Measurements from ENCODE around the gene CFAP70. TPM values are rescaled to one million over a fixed set of nuclear protein-coding genes. Genes with fewer than 3 reads are reported as not detected.

The CFAP70 gene
- total RNA-seq, 1 experiment from 2014 or later = 2.9 TPM

DNA sequence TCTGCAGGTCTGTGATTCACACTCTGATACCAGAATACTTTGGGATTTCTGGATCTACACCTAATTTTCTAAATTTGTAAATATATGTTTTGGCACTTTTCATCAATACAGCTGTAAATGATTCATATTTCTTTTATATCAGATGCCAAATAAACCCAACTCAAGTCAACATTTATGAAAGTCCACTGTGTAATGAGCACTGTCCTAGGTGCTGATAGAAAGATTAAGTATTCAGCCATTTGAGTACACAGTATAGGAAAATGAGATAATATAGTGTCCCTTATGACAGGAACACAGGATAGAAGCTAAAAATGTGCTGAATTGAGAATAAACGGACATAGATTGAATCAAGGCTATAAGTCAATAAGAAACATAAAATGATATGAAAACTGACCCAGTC, 48.8 kb upstream of the CFAP70 start:
- ATAC-seq (no peak), DNase-seq (ENCODE audit: low read depth, low spot score) (no peak)
- Histone ChIP-seq H3K4me3 (replicated peaks in 1 of 2; ENCODE audit: low read depth in 1 of 2, low read length in 2 of 2) (no peak overlapping the region), H3K4me2 (ENCODE audit: low read length) (no peak overlapping the region), H3K79me2 (ENCODE audit: insufficient read depth, low read length) (peaks cover 97% of the 10 kb centered on the region), H2AFZ (ENCODE audit: low read depth, low read length, poor library complexity, severe bottlenecking) (no peak overlapping the region), H4K20me1 (ENCODE audit: insufficient read depth) (peaks cover 9% of the 10 kb centered on the region; the same call in 1 of the 2 replicates), H3K36me3 (ENCODE audit: control insufficient read depth in 1 of 2, insufficient read depth in 2 of 2, low read length in 2 of 2) (no peaks in the 10 kb centered on the region), H3K9ac (ENCODE audit: low read length) (no peak overlapping the region), H3K27ac (ENCODE audit: low read depth, low read length) (no peak overlapping the region), H3K27me3 (ENCODE audit: insufficient read depth, low read length) (no peaks in the 10 kb centered on the region), H3K9me3 (ENCODE audit: control insufficient read depth in 1 of 2, insufficient read depth in 1 of 2, low read depth in 1 of 2, low read length in 2 of 2) (no peaks in the 10 kb centered on the region), H3K4me1 (ENCODE audit: control insufficient read depth in 1 of 2, insufficient read depth in 2 of 2, low read length in 2 of 2) (peaks cover 5 to 18% of the 10 kb centered on the region in 2 experiments), H3K9me2 (ENCODE audit: insufficient read depth) (no peaks in the 10 kb centered on the region)
- ChIA-PET POLR2A (no interaction called here), CTCF (interaction anchor here (1.3 kb wide), 1 partner anchor 10 kb away, joined by 6 read pairs; no protein-coding TSS in a partner anchor), RAD21 (ENCODE audit: low non-redundant PET in 1 of 2, low total read pairs in 2 of 2, uncharacterized antibody in 2 of 2, unreplicated experiment in 2 of 2) (no interaction called here)
- BruUV-seq (replicated peaks) = no TSS peak
- TF ChIP-seq TCF7L2 (IDR thresholded peaks at IDR 0.05; ENCODE audit: borderline replicate concordance, extremely low read depth, insufficient read depth, insufficient read length) (no peak), EGR1 (IDR thresholded peaks at IDR 0.05; ENCODE audit: low read depth) (no peak), ELF1 (IDR thresholded peaks at IDR 0.05; ENCODE audit: borderline replicate concordance, low read depth) (no peak), EZH2 (IDR thresholded peaks at IDR 0.05) (no peak), ZFX (IDR thresholded peaks at IDR 0.05) (no peak), CBX3 (IDR thresholded peaks at IDR 0.05; ENCODE audit: low read depth) (no peak)
- TF ChIP-seq, protein P1, sequence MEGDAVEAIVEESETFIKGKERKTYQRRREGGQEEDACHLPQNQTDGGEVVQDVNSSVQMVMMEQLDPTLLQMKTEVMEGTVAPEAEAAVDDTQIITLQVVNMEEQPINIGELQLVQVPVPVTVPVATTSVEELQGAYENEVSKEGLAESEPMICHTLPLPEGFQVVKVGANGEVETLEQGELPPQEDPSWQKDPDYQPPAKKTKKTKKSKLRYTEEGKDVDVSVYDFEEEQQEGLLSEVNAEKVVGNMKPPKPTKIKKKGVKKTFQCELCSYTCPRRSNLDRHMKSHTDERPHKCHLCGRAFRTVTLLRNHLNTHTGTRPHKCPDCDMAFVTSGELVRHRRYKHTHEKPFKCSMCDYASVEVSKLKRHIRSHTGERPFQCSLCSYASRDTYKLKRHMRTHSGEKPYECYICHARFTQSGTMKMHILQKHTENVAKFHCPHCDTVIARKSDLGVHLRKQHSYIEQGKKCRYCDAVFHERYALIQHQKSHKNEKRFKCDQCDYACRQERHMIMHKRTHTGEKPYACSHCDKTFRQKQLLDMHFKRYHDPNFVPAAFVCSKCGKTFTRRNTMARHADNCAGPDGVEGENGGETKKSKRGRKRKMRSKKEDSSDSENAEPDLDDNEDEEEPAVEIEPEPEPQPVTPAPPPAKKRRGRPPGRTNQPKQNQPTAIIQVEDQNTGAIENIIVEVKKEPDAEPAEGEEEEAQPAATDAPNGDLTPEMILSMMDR (IDR thresholded peaks at IDR 0.05 in 2 of 3, conservative IDR thresholded peaks at IDR 0.05 in 1 of 3; ENCODE audit: borderline replicate concordance in 1 of 3, insufficient read depth in 1 of 3, low read depth in 2 of 3, low read length in 2 of 3) = no peak
- TF ChIP-seq, protein P2, sequence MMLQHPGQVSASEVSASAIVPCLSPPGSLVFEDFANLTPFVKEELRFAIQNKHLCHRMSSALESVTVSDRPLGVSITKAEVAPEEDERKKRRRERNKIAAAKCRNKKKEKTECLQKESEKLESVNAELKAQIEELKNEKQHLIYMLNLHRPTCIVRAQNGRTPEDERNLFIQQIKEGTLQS (IDR thresholded peaks at IDR 0.05) = no peak
- intact Hi-C loops (cut with micrococcal nuclease) = no loop called here

DNA sequence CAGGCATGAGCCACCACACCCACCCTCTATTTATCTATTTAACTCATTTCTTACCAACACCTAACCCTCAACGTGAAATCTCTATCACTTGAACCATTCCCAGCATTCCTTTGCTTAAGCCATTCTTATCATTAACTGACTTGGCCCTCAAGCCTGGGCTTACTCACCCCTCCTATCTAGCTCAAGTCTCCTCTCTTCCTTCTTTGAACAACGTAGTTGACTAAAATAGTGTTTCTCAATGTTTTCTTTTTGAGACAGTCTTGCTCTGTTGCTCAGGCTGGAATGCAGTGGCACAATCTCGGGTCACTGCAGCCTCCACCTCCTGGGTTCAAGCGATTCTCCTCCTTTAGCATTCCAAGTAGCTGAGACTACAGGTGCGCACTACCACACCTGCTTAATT, 48.2 kb upstream of the CFAP70 start:
- Histone ChIP-seq H3K4me3 (replicated peaks in 1 of 2; ENCODE audit: low read depth in 1 of 2, low read length in 2 of 2) (no peak overlapping the region), H3K36me3 (ENCODE audit: control insufficient read depth in 1 of 2, insufficient read depth in 2 of 2, low read length in 2 of 2) (no peaks in the 10 kb centered on the region), H2AFZ (ENCODE audit: low read depth, low read length, poor library complexity, severe bottlenecking) (no peak overlapping the region), H3K9me2 (ENCODE audit: insufficient read depth) (no peaks in the 10 kb centered on the region), H3K9me3 (ENCODE audit: control insufficient read depth in 1 of 2, insufficient read depth in 1 of 2, low read depth in 1 of 2, low read length in 2 of 2) (no peaks in the 10 kb centered on the region), H3K4me2 (ENCODE audit: low read length) (no peak overlapping the region), H3K9ac (ENCODE audit: low read length) (no peak overlapping the region), H3K79me2 (ENCODE audit: insufficient read depth, low read length) (peaks cover 97% of the 10 kb centered on the region), H3K27me3 (ENCODE audit: insufficient read depth, low read length) (no peaks in the 10 kb centered on the region), H4K20me1 (ENCODE audit: insufficient read depth) (peaks cover 9% of the 10 kb centered on the region; the same call in 1 of the 2 replicates), H3K4me1 (ENCODE audit: control insufficient read depth in 1 of 2, insufficient read depth in 2 of 2, low read length in 2 of 2) (peaks cover 5 to 16% of the 10 kb centered on the region in 2 experiments), H3K27ac (ENCODE audit: low read depth, low read length) (no peak overlapping the region)
- DNase-seq (ENCODE audit: low read depth, low spot score) = no peak
- intact Hi-C loops (cut with micrococcal nuclease) = no loop called here
- ChIA-PET CTCF (interaction anchor here (0.7 to 1.3 kb wide), 2 partner anchors 9 to 143 kb away, joined by 3 to 6 read pairs; no protein-coding TSS in a partner anchor), POLR2A (no interaction called here), RAD21 (ENCODE audit: low non-redundant PET in 1 of 2, low total read pairs in 2 of 2, uncharacterized antibody in 2 of 2, unreplicated experiment in 2 of 2) (no interaction called here)
- BruUV-seq (replicated peaks) = no TSS peak
- no peak for TF ChIP-seq RAD21 (IDR thresholded peaks at IDR 0.05; ENCODE audit: low read depth)
- TF ChIP-seq EZH2phosphoT487 (IDR thresholded peaks at IDR 0.05; ENCODE audit: borderline replicate concordance) = no peak
- TF ChIP-seq JUND (IDR thresholded peaks at IDR 0.05) = no peak
- no peak for TF ChIP-seq SIN3A (IDR thresholded peaks at IDR 0.05; ENCODE audit: low read depth)
- ATAC-seq = no peak
